ENCODE results near the gene DOCK7.
"Not testable (repeated sequence)": the region's sequence is repeated elsewhere in the genome, so short reads cannot be mapped to it uniquely, and the experiment has no call there.

The DOCK7 gene

GRCh38 chr1:62585469-62586155, 102.6 kb downstream of the DOCK7 start:
- in situ Hi-C loops (cut with MboI; ENCODE audit: low pct_unique_long_range_greater_than_20kb, low sequenced_read_pairs, unreplicated experiment), result no loop called here
- DNase-seq (ENCODE audit: low spot score), result no peak
- no peak for TF ChIP-seq CTCF (IDR thresholded peaks at IDR 0.05; ENCODE audit: extremely low read depth, insufficient read depth, missing control alignments)

DNA sequence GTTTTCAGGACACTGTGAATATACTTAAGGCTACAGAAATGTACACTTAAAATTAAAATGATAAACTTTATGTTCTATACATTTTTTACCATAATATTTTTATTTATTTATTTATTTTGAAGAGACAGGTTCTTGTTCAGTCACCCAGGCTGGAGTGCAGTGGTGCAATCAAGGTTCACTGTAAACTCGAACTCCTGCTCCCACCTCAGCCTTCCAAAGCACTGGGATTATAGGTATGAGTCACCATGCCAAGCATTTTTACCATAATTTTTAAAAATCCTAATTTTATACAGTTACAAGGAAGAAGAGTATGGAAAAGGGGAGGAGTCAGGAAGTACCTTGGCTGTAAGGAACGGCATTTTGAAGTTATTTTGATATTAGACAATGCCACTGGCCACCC, 114.5 kb downstream of the DOCK7 start:
- in situ Hi-C loops (cut with MboI; ENCODE audit: low pct_unique_long_range_greater_than_20kb, low sequenced_read_pairs, unreplicated experiment), result no loop called here
- no peak for DNase-seq (ENCODE audit: low spot score)
- TF ChIP-seq CTCF (IDR thresholded peaks at IDR 0.05; ENCODE audit: extremely low read depth, insufficient read depth, missing control alignments), result no peak

DNA sequence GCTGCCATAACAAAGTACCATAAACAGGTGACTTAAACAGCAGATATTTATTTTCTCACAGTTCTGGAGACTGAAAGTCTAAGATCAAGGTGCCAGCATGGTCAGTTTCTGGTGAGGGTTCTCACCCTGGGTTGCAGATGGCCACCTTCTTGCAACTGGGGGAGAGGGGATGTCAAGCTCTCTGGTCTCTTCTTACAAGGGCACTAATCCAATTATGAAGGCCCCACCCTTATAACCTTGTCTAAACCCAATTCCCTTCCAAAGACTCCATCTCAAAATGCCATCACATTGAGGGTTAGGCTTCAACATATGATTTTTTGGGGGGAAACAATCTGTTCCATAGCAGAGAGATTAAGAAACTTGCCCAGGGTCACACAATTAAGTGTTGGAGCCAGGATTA, 115.7 kb downstream of the DOCK7 start:
- DNase-seq (ENCODE audit: low spot score), result no peak
- no peak for TF ChIP-seq CTCF (IDR thresholded peaks at IDR 0.05; ENCODE audit: extremely low read depth, insufficient read depth, missing control alignments)
- in situ Hi-C loops (cut with MboI; ENCODE audit: low pct_unique_long_range_greater_than_20kb, low sequenced_read_pairs, unreplicated experiment), result no loop called here

DNA sequence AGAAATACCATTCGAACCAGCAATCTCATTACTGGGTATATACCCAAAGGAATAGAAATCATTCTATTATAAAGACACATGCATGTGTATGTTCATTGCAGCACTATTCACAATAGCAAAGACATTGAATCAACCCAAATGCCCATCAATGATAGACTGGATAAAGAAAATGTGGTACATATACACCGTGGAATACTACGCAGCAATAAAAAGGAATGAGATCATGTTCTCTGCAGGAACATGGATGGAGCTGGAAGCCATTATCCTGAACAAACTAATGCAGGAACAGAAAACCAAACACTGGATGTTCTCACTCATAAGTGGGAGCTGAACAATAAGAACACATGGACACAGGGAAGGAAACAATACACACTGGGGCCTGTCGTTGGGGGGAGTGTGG, 116.7 kb downstream of the DOCK7 start:
- DNase-seq (ENCODE audit: low spot score); in situ Hi-C loops (cut with MboI; ENCODE audit: low pct_unique_long_range_greater_than_20kb, low sequenced_read_pairs, unreplicated experiment): not testable (repeated sequence)

DNA sequence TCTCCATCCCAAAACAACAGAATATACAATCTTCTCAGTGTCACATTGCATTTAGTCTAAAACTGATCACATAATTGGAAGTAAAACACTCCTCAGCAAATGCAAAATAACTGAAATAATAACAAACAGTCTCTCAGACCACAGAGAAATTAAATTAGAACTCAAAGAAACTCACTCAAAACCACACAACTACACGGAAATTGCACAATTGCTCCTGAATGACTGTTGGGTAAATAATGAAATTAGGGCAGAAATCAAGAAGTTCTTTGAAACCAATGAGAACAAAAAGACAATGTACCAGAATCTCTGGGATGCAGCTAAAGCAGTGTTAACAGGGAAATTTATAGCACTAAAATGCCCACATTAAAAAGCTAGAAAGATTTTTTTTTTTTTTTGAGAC, 120.3 kb downstream of the DOCK7 start:
- in situ Hi-C loops (cut with MboI; ENCODE audit: low pct_unique_long_range_greater_than_20kb, low sequenced_read_pairs, unreplicated experiment); DNase-seq (ENCODE audit: low spot score): not testable (repeated sequence)

- DNase-seq (ENCODE audit: low spot score); in situ Hi-C loops (cut with MboI; ENCODE audit: low pct_unique_long_range_greater_than_20kb, low sequenced_read_pairs, unreplicated experiment): not testable (repeated sequence)
These were observed 121.0 kb downstream of the DOCK7 start for GRCh38 chr1:62567182-62567581.

DNA sequence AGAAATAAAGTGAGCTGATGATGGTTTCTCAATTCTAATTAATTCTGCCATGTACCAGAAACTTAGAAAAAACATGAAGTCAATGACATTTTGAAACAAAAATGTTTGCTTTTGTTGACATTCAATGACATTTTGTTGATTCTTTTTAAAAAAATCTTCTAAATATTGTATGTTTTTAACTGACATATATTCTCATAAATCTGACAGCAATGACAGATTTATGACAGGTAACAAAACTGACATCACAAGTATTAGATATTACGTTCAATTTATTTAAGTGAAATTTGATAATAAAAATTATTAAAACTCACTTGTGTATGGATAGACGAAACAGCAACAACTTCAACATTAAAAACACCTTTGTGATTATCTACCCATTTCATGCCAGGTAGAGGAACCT, 126.9 kb downstream of the DOCK7 start:
- TF ChIP-seq CTCF (IDR thresholded peaks at IDR 0.05; ENCODE audit: extremely low read depth, insufficient read depth, missing control alignments), result no peak
- no peak for DNase-seq (ENCODE audit: low spot score)
- in situ Hi-C loops (cut with MboI; ENCODE audit: low pct_unique_long_range_greater_than_20kb, low sequenced_read_pairs, unreplicated experiment), result no loop called here

DNA sequence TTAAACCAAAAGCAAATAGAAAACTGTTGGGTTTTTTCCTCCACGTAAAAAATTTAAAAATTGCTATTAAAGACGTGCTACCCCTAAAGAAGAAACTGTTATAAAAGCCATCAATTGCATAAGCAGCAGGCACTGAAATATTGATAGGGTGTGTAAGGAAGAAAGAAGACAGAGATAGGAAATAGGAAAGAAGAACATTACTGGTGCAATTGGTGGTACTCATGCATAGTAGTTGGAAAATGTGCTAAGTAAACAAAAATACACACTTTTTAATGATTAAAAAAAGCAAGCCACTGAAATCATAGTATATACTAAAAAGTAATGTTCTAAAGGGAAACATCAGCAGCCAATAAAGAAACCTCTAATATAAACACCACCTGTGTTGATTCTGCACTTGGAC, 143.6 kb downstream of the DOCK7 start:
- TF ChIP-seq CTCF (IDR thresholded peaks at IDR 0.05; ENCODE audit: extremely low read depth, insufficient read depth, missing control alignments), result no peak
- in situ Hi-C loops (cut with MboI; ENCODE audit: low pct_unique_long_range_greater_than_20kb, low sequenced_read_pairs, unreplicated experiment), result no loop called here
- no peak for DNase-seq (ENCODE audit: low spot score)

Data from GM13977 (cell line).